Sigmoid colon (tissue), 4 donors: ENCODE measurements around the gene PI3.

Experiments used
- EP300 ChIP-seq, 4 donors: sonication (generic); formaldehyde crosslinking; IDR thresholded peaks; one replicate each; pipeline ENCODE4 v1.6.1; 2017; ENCODE audit warnings: antibody characterized with exemption in 4 of 4
- POLR2A ChIP-seq, 2 donors: fragments of 450-650 bp; IDR thresholded peaks; one replicate each; pipeline ENCODE4 v1.6.1; 2016; ENCODE audit warnings: antibody characterized with exemption in 2 of 2, mild to moderate bottlenecking in 2 of 2, moderate library complexity in 2 of 2

DNA sequence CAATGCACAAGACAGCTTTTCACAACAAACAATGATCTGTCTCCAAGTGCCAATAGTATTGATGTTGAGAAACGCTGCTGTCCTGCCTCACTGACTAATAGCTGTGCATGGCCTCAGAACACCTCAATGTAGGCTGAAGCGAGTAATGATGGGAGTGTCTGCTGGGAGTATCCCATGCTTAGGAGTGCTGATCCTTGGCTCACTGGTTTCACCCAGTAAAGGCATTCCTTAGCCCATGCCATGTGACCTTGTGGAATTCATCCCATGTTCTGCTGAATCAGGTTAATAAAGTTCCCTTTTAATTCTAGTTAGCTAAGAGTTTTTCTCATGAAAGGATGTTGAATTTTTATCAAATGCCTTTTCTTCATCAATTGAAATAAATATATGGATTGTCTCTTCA lies 46.6 kb upstream of the PI3 start:
- TF ChIP-seq EP300 (IDR thresholded peaks at IDR 0.05) (no peak), POLR2A (IDR thresholded peaks at IDR 0.05) (no peak)
